Prostate gland (tissue), 2 donors: ENCODE results near the gene GZF1. TPM values are rescaled to one million over a fixed set of nuclear protein-coding genes. Genes with fewer than 3 reads are reported as not detected.
A peak's percentile ranks its signal among the peaks of the same experiment; 100 is the strongest.

Source experiments
- DNase-seq: peaks from one replicate; pipeline ENCODE4 v3.0.0-alpha.2; 2019; ENCODE audit warnings: low spot score
- H3K27ac ChIP-seq, 2 donors: fragments of 200-600 bp; sonication (generic); 2 replicates each; pipeline ENCODE4 v1.5.1; 2017 to 2019
- H3K27me3 ChIP-seq: fragments of 200-600 bp; sonication (generic); replicated peaks from 2 replicates; pipeline ENCODE4 v1.5.1; 2019; ENCODE audit not compliant: insufficient read depth
- H3K36me3 ChIP-seq, 2 donors: fragments of 200-600 bp; sonication (generic); 1 replicate in 1 of 2; 2 replicates in 1 of 2; pipeline versions ENCODE4 v1.5.1 to v1.8.1; 2017 to 2019
- H3K4me1 ChIP-seq: fragments of 200-600 bp; sonication (generic); replicated peaks from 2 replicates; pipeline ENCODE4 v1.5.1; 2019
- H3K4me3 ChIP-seq, 2 donors: fragments of 200-600 bp; sonication (generic); 2 replicates each; pipeline ENCODE4 v1.5.1; 2017 to 2019
- H3K9me3 ChIP-seq: fragments of 200-600 bp; sonication (generic); 2 replicates; pipeline ENCODE4 v1.5.1; 2017
- CTCF ChIP-seq, 4 experiments: fragments of 200-600 bp in 2 of 4; fragments of 450-650 bp in 2 of 4; sonication (generic) in 2 of 4; IDR thresholded peaks; 1 replicate in 3 of 4; 2 replicates in 1 of 4; pipeline ENCODE4 v1.5.1; 2016 to 2019; ENCODE audit warnings: antibody characterized with exemption in 4 of 4, mild to moderate bottlenecking in 2 of 4, moderate library complexity in 2 of 4
- POLR2A ChIP-seq: fragments of 450-650 bp; IDR thresholded peaks from one replicate; pipeline ENCODE4 v1.6.1; 2016; ENCODE audit warnings: antibody characterized with exemption, mild to moderate bottlenecking
- POLR2AphosphoS5 ChIP-seq: sonication (generic); formaldehyde crosslinking; IDR thresholded peaks from one replicate; pipeline ENCODE4 v1.6.1; 2017; ENCODE audit warnings: antibody characterized with exemption
- WGBS: methylation state at CpG from one replicate; pipeline ENCODE4 v1.1.5; 2018; 5-methylcytosine and 5-hydroxymethylcytosine counted together
- intact Hi-C: fragments of 100-400 bp; cut with DNase I; formaldehyde crosslinking; loops from one replicate; pipeline ENCODE4 v1.14.2; 2022
- total RNA-seq, 2 donors: library from RNA; depleted of rRNA; stranded (reverse); fragments of >200 nt; gene quantifications; one replicate each; pipeline ENCODE4 v1.1.0, GENCODE V29; 2016

The GZF1 gene
- total RNA-seq, 2 donors from 2014 or later, result 9.4 to 45.3 TPM

- whole genome bisulfite sequencing, result 97% methylated on average over 3 of the region's 3 CpGs
- DNase-seq, result no peak
- no peak overlapping the region for H3K27ac ChIP-seq
Measured at GRCh38 chr20:23316626-23317025, 45.4 kb upstream of the GZF1 start.

DNA sequence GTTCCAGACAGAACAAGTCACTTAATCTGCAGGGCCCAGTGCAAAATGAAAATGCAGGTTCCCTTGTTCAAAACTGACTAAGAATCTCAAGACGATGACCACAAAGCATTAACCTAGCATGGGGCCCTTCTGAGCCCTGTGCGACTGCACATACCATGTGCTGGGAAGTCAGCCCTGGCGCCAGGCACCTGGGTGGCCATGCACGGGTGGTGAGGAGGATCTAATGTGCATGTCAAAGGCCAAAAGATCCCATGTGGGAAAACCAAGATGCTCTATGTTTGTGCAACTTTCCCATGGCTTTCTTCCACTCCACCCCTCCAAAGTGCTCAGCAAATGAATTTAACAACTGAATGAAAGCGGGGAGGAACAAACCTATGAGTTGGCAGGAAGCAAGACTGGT, 44.9 kb upstream of the GZF1 start:
- intact Hi-C loops, result no loop called here
- H3K27me3 ChIP-seq, result no peaks in the 10 kb centered on the region
- 90% methylated on average over 5 of the region's 5 CpGs for WGBS
- H3K36me3 ChIP-seq, result no peaks in the 10 kb centered on the region
- H3K4me1 ChIP-seq, result no peaks in the 10 kb centered on the region
- no peak for DNase-seq
- no peak overlapping the region for H3K27ac ChIP-seq
- H3K4me3 ChIP-seq, result no peak overlapping the region
- TF ChIP-seq CTCF (IDR thresholded peaks at IDR 0.05), result no peak
- TF ChIP-seq POLR2A, result no peak
- no peak for TF ChIP-seq POLR2AphosphoS5
- H3K9me3 ChIP-seq, result no peaks in the 10 kb centered on the region

More at GRCh38 chr20:23316626-23317025, 45.4 kb upstream of the GZF1 start:
- no peak overlapping the region for H3K4me3 ChIP-seq
- no peaks in the 10 kb centered on the region for H3K36me3 ChIP-seq
- no peaks in the 10 kb centered on the region for H3K4me1 ChIP-seq
- no peaks in the 10 kb centered on the region for H3K9me3 ChIP-seq
- no peaks in the 10 kb centered on the region for H3K27me3 ChIP-seq
- intact Hi-C loops, result no loop called here
- no peak for TF ChIP-seq CTCF (IDR thresholded peaks at IDR 0.05)
- TF ChIP-seq POLR2AphosphoS5, result no peak
- TF ChIP-seq POLR2A, result no peak

DNA sequence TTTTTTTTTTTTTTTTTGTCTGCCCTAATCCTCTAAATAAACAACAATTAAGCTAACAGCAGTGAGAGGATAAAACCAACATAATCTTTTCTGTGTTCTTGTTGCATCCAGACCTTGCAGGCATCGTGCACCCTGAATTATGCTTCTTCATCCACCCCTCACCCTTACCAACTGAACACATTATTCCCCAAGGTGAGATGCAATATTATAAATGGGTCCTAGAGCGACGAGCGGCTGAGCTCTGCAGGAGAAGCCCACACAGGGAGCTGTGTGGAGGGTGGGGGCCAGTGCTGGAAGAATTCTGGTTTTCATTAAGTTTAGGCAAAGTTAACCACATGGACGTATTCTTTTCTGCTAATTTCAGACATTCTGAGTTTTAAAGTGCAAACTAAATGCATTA, 43.6 kb upstream of the GZF1 start:
- H3K27ac ChIP-seq, result no peak overlapping the region
- DNase-seq, result no peak
- no peaks in the 10 kb centered on the region for H3K36me3 ChIP-seq
- intact Hi-C loops, result no loop called here
- WGBS, result 73% methylated on average over 5 of the region's 5 CpGs
- H3K4me1 ChIP-seq, result no peaks in the 10 kb centered on the region
- H3K27me3 ChIP-seq, result no peaks in the 10 kb centered on the region
- TF ChIP-seq CTCF (IDR thresholded peaks at IDR 0.05), result no peak
- TF ChIP-seq POLR2AphosphoS5, result no peak
- TF ChIP-seq POLR2A, result no peak
- no peak overlapping the region for H3K4me3 ChIP-seq
- no peaks in the 10 kb centered on the region for H3K9me3 ChIP-seq

DNA sequence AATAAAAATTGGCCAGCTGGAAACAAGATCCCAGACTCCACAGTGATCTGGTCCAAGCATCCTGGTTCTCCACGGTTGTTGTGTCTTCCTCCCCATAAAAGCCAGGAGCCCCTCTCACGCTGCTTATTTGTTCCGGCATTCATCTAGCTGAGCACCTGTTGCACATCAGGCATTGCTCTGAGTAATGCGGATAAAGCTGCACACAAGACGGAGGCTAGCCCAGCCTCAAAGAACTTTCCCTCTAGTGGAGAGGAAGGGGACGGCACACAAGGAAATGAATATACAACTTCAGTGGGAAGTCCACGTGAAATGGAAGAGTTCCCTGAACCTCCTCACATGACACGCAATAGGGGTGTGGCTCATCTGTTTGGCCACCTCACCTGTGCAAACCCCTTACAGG, 41.7 kb upstream of the GZF1 start:
- Histone ChIP-seq H3K4me3 (no peak overlapping the region), H3K27me3 (no peaks in the 10 kb centered on the region), H3K36me3 (no peaks in the 10 kb centered on the region), H3K9me3 (no peaks in the 10 kb centered on the region), H3K4me1 (no peaks in the 10 kb centered on the region), H3K27ac (no peak overlapping the region)
- TF ChIP-seq POLR2A (no peak), POLR2AphosphoS5 (no peak), CTCF (IDR thresholded peaks at IDR 0.05) (peak in 1 of 4 experiments; percentile 11)
- intact Hi-C loops, result no loop called here
- 87% methylated on average over 8 of the region's 8 CpGs for WGBS
- DNase-seq, result no peak

- no peak overlapping the region for H3K27ac ChIP-seq
- no peaks in the 10 kb centered on the region for H3K36me3 ChIP-seq
- H3K4me1 ChIP-seq, result no peaks in the 10 kb centered on the region
- no peak overlapping the region for H3K4me3 ChIP-seq
- no peaks in the 10 kb centered on the region for H3K27me3 ChIP-seq
- no peak for DNase-seq
- no peaks in the 10 kb centered on the region for H3K9me3 ChIP-seq
- TF ChIP-seq POLR2A (no peak), POLR2AphosphoS5 (no peak), CTCF (IDR thresholded peaks at IDR 0.05) (no peak)
- intact Hi-C loops, result no loop called here
- WGBS, result 82% methylated on average over 3 of the region's 3 CpGs
Measured at GRCh38 chr20:23325107-23325506, 36.9 kb upstream of the GZF1 start.
